GM23338 (cell line): ENCODE results near the gene SNRNP35. TPM values are rescaled to one million over a fixed set of nuclear protein-coding genes. Genes with fewer than 3 reads are reported as not detected.

Source experiments
- ATAC-seq: fragments of 200-7000 bp; cut with Tn5 transposase; 3 replicates; pipeline ENCODE4 v1.9.1; 2020
- DNase-seq: peaks from one replicate; pipeline ENCODE4 v3.0.0-alpha.2; 2015; ENCODE audit warnings: low spot score
- H2AFZ ChIP-seq: fragments of 200-600 bp; sonication (generic); 2 replicates; pipeline ENCODE4 v1.8.0; 2016; ENCODE audit warnings: antibody characterized with exemption, mild to moderate bottlenecking, moderate library complexity
- H3F3A ChIP-seq: fragments of 200-600 bp; sonication (generic); replicated peaks from 2 replicates; pipeline ENCODE4 v1.8.0; 2017; ENCODE audit warnings: antibody characterized with exemption, mixed run types, low read depth
- H3K27ac ChIP-seq: fragments of 200-600 bp; sonication (generic); 2 replicates; pipeline ENCODE4 v1.6.1; 2016; ENCODE audit warnings: low read depth
- H3K27me3 ChIP-seq: fragments of 200-600 bp; sonication (generic); 2 replicates; pipeline ENCODE4 v1.8.0; 2016; ENCODE audit warnings: mild to moderate bottlenecking, mixed run types, moderate library complexity; ENCODE audit not compliant: insufficient read depth
- H3K36me3 ChIP-seq: fragments of 200-600 bp; sonication (generic); 2 replicates; pipeline ENCODE4 v1.8.0; 2016; ENCODE audit warnings: mild to moderate bottlenecking; ENCODE audit not compliant: insufficient read depth
- H3K4me1 ChIP-seq: fragments of 200-600 bp; sonication (generic); 2 replicates; pipeline ENCODE4 v1.8.0; 2016; ENCODE audit warnings: mild to moderate bottlenecking, moderate library complexity; ENCODE audit not compliant: insufficient read depth
- H3K4me2 ChIP-seq: fragments of 200-600 bp; sonication (generic); 2 replicates; pipeline ENCODE4 v1.7.1; 2017; ENCODE audit warnings: mixed run types
- H3K4me3 ChIP-seq: fragments of 200-600 bp; sonication (generic); 2 replicates; pipeline ENCODE4 v1.6.1; 2016; ENCODE audit warnings: mixed run types
- H3K79me2 ChIP-seq: fragments of 200-600 bp; sonication (generic); replicated peaks from 2 replicates; pipeline ENCODE4 v1.8.0; 2017; ENCODE audit warnings: mild to moderate bottlenecking; ENCODE audit not compliant: insufficient read depth
- H3K9me2 ChIP-seq: fragments of 200-600 bp; sonication (generic); 2 replicates; pipeline ENCODE4 v1.8.0; 2017; ENCODE audit not compliant: insufficient read depth
- H4K20me1 ChIP-seq: fragments of 200-600 bp; sonication (generic); replicated peaks from 2 replicates; pipeline ENCODE4 v1.8.0; 2017; ENCODE audit warnings: mild to moderate bottlenecking; ENCODE audit not compliant: insufficient read depth
- H3K27ac Mint-ChIP-seq: 2 replicates; pipeline ENCODE4 v1.8.0; 2020; ENCODE audit warnings: inconsistent platforms, mild to moderate bottlenecking, moderate library complexity, mixed read lengths
- H3K27me3 Mint-ChIP-seq: 3 replicates; pipeline ENCODE4 v1.8.0; 2022; ENCODE audit warnings: low read depth, mild to moderate bottlenecking, moderate library complexity, mixed read lengths, inconsistent platforms; ENCODE audit not compliant: insufficient read depth, poor library complexity
- H3K36me3 Mint-ChIP-seq: 3 replicates; pipeline ENCODE4 v1.8.0; 2021; ENCODE audit warnings: low read depth, mild to moderate bottlenecking, inconsistent platforms, moderate library complexity, mixed read lengths
- H3K4me1 Mint-ChIP-seq: 3 replicates; pipeline ENCODE4 v1.8.0; 2020; ENCODE audit warnings: mild to moderate bottlenecking, inconsistent platforms, mixed read lengths
- H3K4me3 Mint-ChIP-seq: 3 replicates; pipeline ENCODE4 v1.8.0; 2021; ENCODE audit warnings: moderate library complexity, mild to moderate bottlenecking, inconsistent platforms, mixed read lengths
- H3K9me3 Mint-ChIP-seq: 3 replicates; pipeline ENCODE4 v1.8.0; 2020; ENCODE audit warnings: moderate library complexity, mild to moderate bottlenecking, inconsistent platforms, mixed read lengths
- CREB1 ChIP-seq: fragments of 250-450 bp; sonication (Bioruptor Pico); IDR thresholded peaks from 2 replicates; pipeline ENCODE4 v1.5.0; 2020; ENCODE audit warnings: low read depth, mild to moderate bottlenecking, moderate library complexity
- ETS1 ChIP-seq: IDR thresholded peaks from 2 replicates; pipeline ENCODE4 v1.6.1; 2016; ENCODE audit warnings: antibody characterized with exemption
- EZH2phosphoT487 ChIP-seq: fragments of 200-600 bp; sonication (generic); IDR thresholded peaks from one replicate; pipeline ENCODE4 v1.8.1; 2018; ENCODE audit warnings: antibody characterized with exemption; ENCODE audit not compliant: unreplicated experiment
- JUNB ChIP-seq: IDR thresholded peaks from one replicate; pipeline ENCODE4 v1.6.1; 2016; ENCODE audit warnings: antibody characterized with exemption; ENCODE audit not compliant: unreplicated experiment
- POLR2AphosphoS5 ChIP-seq: IDR thresholded peaks from 2 replicates; pipeline ENCODE4 v1.6.1; 2016; ENCODE audit warnings: antibody characterized with exemption, low read depth
- ZNF331 ChIP-seq: fragments of 250-450 bp; sonication (Bioruptor Pico); IDR thresholded peaks from 2 replicates; pipeline ENCODE4 v1.5.0; 2020; ENCODE audit warnings: low read depth, mild to moderate bottlenecking, moderate library complexity
- polyA plus RNA-seq: library from polyadenylated mRNA; unstranded; fragments of >200 nt; fragmentation: Nextera tagmentation; extraction: Ambion mirVana; gene quantifications from 2 replicates; pipeline ENCODE4 v1.2.1, GENCODE V29; 2016
- total RNA-seq: library from RNA; depleted of rRNA; stranded (reverse); fragments of >200 nt; shearing (Covaris generic); gene quantifications from 2 replicates; pipeline ENCODE4 v1.2.3, GENCODE V29; 2014
- TF ChIP-seq, protein P1 (sequence below), 2 experiments: fragments of 200-600 bp in 1 of 2; sonication (generic) in 1 of 2; conservative IDR thresholded peaks; 2 replicates each; pipeline versions ENCODE4 v1.5.1 to v1.6.1; 2016 to 2017; ENCODE audit warnings: antibody characterized with exemption in 2 of 2, low read depth in 2 of 2, mild to moderate bottlenecking in 2 of 2, moderate library complexity in 1 of 2
- TF ChIP-seq, protein P2 (sequence below): fragments of 250-450 bp; sonication (Bioruptor Pico); IDR thresholded peaks from 2 replicates; pipeline ENCODE4 v1.5.0; 2020; ENCODE audit warnings: mild to moderate bottlenecking, moderate library complexity

Gene SNRNP35
- total and polyA plus RNA-seq, 2 experiments from 2014 or later = 8.4 to 38.4 TPM

DNA sequence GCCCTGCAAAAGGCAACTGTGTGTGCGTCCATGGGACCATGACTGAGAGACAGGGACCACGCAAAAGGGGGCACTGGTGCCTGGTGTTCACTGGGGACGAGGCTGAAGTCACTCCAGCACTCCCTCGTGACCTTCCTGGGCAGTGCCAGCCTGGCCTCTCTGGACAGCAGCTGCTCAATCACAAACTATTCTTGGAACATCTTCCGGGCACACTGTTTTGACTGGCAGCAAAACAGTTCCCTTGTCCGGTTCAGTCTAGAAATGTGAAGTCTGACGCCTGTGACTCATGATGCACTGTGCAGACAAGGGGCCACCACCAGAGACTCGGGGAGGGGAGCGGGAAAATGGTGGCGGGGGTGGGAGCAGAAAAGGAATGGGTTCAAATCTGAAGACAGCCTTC is 20.8 kb downstream of the SNRNP35 start:
- no peak for ATAC-seq
- no peak overlapping the region for H3K4me3 Mint-ChIP-seq
- no peaks in the 10 kb centered on the region for H3K27me3 ChIP-seq
- no peak for DNase-seq
- no peaks in the 10 kb centered on the region for H3K4me1 ChIP-seq
- H3K27ac Mint-ChIP-seq = no peak overlapping the region
- H3K27ac ChIP-seq = no peak overlapping the region
- no peaks in the 10 kb centered on the region for H3K9me2 ChIP-seq
- no peak overlapping the region for H2AFZ ChIP-seq
- H3K27me3 Mint-ChIP-seq = peaks cover 9% of the 10 kb centered on the region
- H3F3A ChIP-seq = no peaks in the 10 kb centered on the region
- no peaks in the 10 kb centered on the region; the same call in 2 of the 3 replicates for H3K36me3 Mint-ChIP-seq
- H4K20me1 ChIP-seq = 0 out of 2 replicates have a peak, but pooled peaks cover 7% of the 10 kb centered on the region
- H3K79me2 ChIP-seq = no peaks in the 10 kb centered on the region
- no peak overlapping the region for H3K4me3 ChIP-seq
- no peaks in the 10 kb centered on the region for H3K36me3 ChIP-seq
- H3K4me1 Mint-ChIP-seq = no peaks in the 10 kb centered on the region; the same call in 2 of the 3 replicates
- H3K4me2 ChIP-seq = no peak overlapping the region
- H3K9me3 Mint-ChIP-seq = no peaks in the 10 kb centered on the region; the same call in 1 of the 3 replicates
- TF ChIP-seq JUNB (no peak), EZH2phosphoT487 (no peak), POLR2AphosphoS5 (no peak), ETS1 (no peak), CREB1 (CRISPR knock-in tag) (no peak), ZNF331 (CRISPR knock-in tag) (no peak)

GRCh38 chr12:123479442-123480180 is 21.7 kb downstream of the SNRNP35 start:
- no peaks in the 10 kb centered on the region; the same call in 2 of the 3 replicates for H3K4me1 Mint-ChIP-seq

More at GRCh38 chr12:123479442-123480180, 21.7 kb downstream of the SNRNP35 start:
- TF ChIP-seq, protein P1, sequence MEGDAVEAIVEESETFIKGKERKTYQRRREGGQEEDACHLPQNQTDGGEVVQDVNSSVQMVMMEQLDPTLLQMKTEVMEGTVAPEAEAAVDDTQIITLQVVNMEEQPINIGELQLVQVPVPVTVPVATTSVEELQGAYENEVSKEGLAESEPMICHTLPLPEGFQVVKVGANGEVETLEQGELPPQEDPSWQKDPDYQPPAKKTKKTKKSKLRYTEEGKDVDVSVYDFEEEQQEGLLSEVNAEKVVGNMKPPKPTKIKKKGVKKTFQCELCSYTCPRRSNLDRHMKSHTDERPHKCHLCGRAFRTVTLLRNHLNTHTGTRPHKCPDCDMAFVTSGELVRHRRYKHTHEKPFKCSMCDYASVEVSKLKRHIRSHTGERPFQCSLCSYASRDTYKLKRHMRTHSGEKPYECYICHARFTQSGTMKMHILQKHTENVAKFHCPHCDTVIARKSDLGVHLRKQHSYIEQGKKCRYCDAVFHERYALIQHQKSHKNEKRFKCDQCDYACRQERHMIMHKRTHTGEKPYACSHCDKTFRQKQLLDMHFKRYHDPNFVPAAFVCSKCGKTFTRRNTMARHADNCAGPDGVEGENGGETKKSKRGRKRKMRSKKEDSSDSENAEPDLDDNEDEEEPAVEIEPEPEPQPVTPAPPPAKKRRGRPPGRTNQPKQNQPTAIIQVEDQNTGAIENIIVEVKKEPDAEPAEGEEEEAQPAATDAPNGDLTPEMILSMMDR (conservative IDR thresholded peaks at IDR 0.05; ENCODE audit: low read depth in 2 of 2) = no peak
- TF ChIP-seq, protein P2, sequence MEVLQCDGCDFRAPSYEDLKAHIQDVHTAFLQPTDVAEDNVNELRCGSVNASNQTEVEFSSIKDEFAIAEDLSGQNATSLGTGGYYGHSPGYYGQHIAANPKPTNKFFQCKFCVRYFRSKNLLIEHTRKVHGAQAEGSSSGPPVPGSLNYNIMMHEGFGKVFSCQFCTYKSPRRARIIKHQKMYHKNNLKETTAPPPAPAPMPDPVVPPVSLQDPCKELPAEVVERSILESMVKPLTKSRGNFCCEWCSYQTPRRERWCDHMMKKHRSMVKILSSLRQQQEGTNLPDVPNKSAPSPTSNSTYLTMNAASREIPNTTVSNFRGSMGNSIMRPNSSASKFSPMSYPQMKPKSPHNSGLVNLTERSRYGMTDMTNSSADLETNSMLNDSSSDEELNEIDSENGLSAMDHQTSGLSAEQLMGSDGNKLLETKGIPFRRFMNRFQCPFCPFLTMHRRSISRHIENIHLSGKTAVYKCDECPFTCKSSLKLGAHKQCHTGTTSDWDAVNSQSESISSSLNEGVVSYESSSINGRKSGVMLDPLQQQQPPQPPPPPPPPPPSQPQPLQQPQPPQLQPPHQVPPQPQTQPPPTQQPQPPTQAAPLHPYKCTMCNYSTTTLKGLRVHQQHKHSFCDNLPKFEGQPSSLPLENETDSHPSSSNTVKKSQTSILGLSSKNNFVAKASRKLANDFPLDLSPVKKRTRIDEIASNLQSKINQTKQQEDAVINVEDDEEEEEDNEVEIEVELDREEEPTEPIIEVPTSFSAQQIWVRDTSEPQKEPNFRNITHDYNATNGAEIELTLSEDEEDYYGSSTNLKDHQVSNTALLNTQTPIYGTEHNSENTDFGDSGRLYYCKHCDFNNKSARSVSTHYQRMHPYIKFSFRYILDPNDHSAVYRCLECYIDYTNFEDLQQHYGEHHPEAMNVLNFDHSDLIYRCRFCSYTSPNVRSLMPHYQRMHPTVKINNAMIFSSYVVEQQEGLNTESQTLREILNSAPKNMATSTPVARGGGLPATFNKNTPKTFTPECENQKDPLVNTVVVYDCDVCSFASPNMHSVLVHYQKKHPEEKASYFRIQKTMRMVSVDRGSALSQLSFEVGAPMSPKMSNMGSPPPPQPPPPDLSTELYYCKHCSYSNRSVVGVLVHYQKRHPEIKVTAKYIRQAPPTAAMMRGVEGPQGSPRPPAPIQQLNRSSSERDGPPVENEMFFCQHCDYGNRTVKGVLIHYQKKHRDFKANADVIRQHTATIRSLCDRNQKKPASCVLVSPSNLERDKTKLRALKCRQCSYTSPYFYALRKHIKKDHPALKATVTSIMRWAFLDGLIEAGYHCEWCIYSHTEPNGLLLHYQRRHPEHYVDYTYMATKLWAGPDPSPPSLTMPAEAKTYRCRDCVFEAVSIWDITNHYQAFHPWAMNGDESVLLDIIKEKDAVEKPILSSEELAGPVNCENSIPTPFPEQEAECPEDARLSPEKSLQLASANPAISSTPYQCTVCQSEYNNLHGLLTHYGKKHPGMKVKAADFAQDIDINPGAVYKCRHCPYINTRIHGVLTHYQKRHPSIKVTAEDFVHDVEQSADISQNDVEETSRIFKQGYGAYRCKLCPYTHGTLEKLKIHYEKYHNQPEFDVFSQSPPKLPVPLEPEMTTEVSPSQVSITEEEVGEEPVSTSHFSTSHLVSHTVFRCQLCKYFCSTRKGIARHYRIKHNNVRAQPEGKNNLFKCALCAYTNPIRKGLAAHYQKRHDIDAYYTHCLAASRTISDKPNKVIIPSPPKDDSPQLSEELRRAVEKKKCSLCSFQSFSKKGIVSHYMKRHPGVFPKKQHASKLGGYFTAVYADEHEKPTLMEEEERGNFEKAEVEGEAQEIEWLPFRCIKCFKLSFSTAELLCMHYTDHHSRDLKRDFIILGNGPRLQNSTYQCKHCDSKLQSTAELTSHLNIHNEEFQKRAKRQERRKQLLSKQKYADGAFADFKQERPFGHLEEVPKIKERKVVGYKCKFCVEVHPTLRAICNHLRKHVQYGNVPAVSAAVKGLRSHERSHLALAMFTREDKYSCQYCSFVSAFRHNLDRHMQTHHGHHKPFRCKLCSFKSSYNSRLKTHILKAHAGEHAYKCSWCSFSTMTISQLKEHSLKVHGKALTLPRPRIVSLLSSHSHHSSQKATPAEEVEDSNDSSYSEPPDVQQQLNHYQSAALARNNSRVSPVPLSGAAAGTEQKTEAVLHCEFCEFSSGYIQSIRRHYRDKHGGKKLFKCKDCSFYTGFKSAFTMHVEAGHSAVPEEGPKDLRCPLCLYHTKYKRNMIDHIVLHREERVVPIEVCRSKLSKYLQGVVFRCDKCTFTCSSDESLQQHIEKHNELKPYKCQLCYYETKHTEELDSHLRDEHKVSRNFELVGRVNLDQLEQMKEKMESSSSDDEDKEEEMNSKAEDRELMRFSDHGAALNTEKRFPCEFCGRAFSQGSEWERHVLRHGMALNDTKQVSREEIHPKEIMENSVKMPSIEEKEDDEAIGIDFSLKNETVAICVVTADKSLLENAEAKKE (CRISPR knock-in tag) = no peak
- TF ChIP-seq ZNF331 (CRISPR knock-in tag) (no peak), ETS1 (no peak)
- H3K9me3 Mint-ChIP-seq = no peaks in the 10 kb centered on the region; the same call in 1 of the 3 replicates
- no peak overlapping the region for H3K4me3 Mint-ChIP-seq
- H3K36me3 Mint-ChIP-seq = no peaks in the 10 kb centered on the region; the same call in 2 of the 3 replicates
- ATAC-seq (no peak), DNase-seq (no peak)
- no peaks in the 10 kb centered on the region for H3K9me2 ChIP-seq
- H3K4me1 ChIP-seq = no peaks in the 10 kb centered on the region
- no peak overlapping the region for H3K4me3 ChIP-seq
- H3K27ac Mint-ChIP-seq = no peak overlapping the region
- H2AFZ ChIP-seq = no peak overlapping the region
- H3K36me3 ChIP-seq = no peaks in the 10 kb centered on the region
- no peaks in the 10 kb centered on the region for H3F3A ChIP-seq
- H4K20me1 ChIP-seq = 0 out of 2 replicates have a peak, but pooled peaks cover 7% of the 10 kb centered on the region
- no peak overlapping the region for H3K4me2 ChIP-seq
- H3K79me2 ChIP-seq = no peaks in the 10 kb centered on the region
- H3K27me3 ChIP-seq = no peaks in the 10 kb centered on the region
- H3K27me3 Mint-ChIP-seq = peaks cover 13% of the 10 kb centered on the region
- no peak overlapping the region for H3K27ac ChIP-seq
